OCI-LY3 (cell line): ENCODE data around the gene MRPL39.

Experiments
- EZH2phosphoT487 ChIP-seq: fragments of 200-600 bp; shearing (Covaris generic); IDR thresholded peaks from 2 replicates; pipeline ENCODE4 v1.6.1; 2018; ENCODE audit warnings: antibody characterized with exemption, mixed run types, low read depth
- TF ChIP-seq, protein P1 (sequence below): fragments of 200-600, 300-600 bp; sonication (generic); IDR thresholded peaks from 2 replicates; pipeline ENCODE4 v1.5.1; 2014; ENCODE audit warnings: antibody characterized with exemption, low read length, low read depth

DNA sequence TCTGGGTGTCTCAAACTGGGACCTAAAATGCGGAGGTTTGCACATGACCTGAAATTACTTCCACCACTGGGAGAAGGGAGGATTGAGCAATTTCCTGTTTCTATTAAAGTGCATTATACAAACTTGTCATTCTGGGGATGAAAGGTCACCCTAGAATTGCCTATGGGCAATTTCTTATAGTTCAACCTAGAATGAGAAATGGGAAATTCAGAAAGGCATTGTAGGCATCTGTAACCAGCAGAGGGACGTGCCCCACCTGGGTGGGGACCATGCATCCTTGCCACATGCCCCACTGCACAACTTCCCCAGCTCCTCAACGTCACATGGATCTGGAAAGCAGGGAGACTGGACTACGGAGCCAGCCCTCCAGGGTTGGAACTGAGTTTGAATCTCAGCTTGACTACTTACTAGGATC lies 47.0 kb downstream of the MRPL39 start:
- TF ChIP-seq, protein P1, sequence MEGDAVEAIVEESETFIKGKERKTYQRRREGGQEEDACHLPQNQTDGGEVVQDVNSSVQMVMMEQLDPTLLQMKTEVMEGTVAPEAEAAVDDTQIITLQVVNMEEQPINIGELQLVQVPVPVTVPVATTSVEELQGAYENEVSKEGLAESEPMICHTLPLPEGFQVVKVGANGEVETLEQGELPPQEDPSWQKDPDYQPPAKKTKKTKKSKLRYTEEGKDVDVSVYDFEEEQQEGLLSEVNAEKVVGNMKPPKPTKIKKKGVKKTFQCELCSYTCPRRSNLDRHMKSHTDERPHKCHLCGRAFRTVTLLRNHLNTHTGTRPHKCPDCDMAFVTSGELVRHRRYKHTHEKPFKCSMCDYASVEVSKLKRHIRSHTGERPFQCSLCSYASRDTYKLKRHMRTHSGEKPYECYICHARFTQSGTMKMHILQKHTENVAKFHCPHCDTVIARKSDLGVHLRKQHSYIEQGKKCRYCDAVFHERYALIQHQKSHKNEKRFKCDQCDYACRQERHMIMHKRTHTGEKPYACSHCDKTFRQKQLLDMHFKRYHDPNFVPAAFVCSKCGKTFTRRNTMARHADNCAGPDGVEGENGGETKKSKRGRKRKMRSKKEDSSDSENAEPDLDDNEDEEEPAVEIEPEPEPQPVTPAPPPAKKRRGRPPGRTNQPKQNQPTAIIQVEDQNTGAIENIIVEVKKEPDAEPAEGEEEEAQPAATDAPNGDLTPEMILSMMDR, result no peak
- no peak for TF ChIP-seq EZH2phosphoT487
